Measurements from ENCODE around the gene CATSPERD. TPM values are rescaled to one million over a fixed set of nuclear protein-coding genes. Genes with fewer than 3 reads are reported as not detected.
A peak's percentile ranks its signal among the peaks of the same experiment; 100 is the strongest.

Gene CATSPERD
- total and polyA plus RNA-seq, 9 of the 15 experiments (the other 6 are each of a cell fraction or from before 2014, with no cell fraction given), result not detected

GRCh38 chr19:5679289-5680083 is 41.0 kb upstream of the CATSPERD start (continued):
- no peak for TF ChIP-seq THRAP3 (IDR thresholded peaks at IDR 0.05; ENCODE audit: borderline replicate concordance)
- peak; percentile 0 for TF ChIP-seq RBBP5 (IDR thresholded peaks at IDR 0.05; ENCODE audit: borderline replicate concordance, insufficient read depth, low read length, poor library complexity, severe bottlenecking)
- no peak for TF ChIP-seq LARP7 (IDR thresholded peaks at IDR 0.05)
- TF ChIP-seq AFF1 (IDR thresholded peaks at IDR 0.05; ENCODE audit: low read depth in 1 of 2, partially characterized antibody in 2 of 2), result no peak
- TF ChIP-seq TBL1XR1 (IDR thresholded peaks at IDR 0.05; ENCODE audit: low read length in 2 of 2), result no peak
- no peak for TF ChIP-seq ZNF140 (CRISPR knock-in tag; IDR thresholded peaks at IDR 0.05)
- TF ChIP-seq PYGO2 (tag; IDR thresholded peaks at IDR 0.05), result no peak
- TF ChIP-seq SIN3A (IDR thresholded peaks at IDR 0.05; ENCODE audit: borderline replicate concordance in 2 of 2, control insufficient read depth in 1 of 2, low read depth in 2 of 2, low read length in 2 of 2), result peak in 1 of 2 experiments; percentile 63; a peak in 1 of 4 replicates
- TF ChIP-seq ZNF146 (CRISPR knock-in tag; IDR thresholded peaks at IDR 0.05; ENCODE audit: unreplicated experiment), result no peak
- TF ChIP-seq KLF10 (CRISPR knock-in tag; IDR thresholded peaks at IDR 0.05), result no peak
- TF ChIP-seq ZNF280B (CRISPR knock-in tag; IDR thresholded peaks at IDR 0.05), result no peak
- no peak for TF ChIP-seq SRF (CRISPR knock-in tag; IDR thresholded peaks at IDR 0.05)
- no peak for TF ChIP-seq KLF1 (tag; IDR thresholded peaks at IDR 0.05)
- TF ChIP-seq ZNF12 (CRISPR knock-in tag; IDR thresholded peaks at IDR 0.05), result 0 out of 2 replicates have a peak, but pooled peaks have one; percentile 21
- no peak for TF ChIP-seq MECOM (CRISPR knock-in tag; IDR thresholded peaks at IDR 0.05)
- 0 out of 2 replicates have a peak, but pooled peaks have one; percentile 16 for TF ChIP-seq FOXP1 (CRISPR knock-in tag; IDR thresholded peaks at IDR 0.05)
- TF ChIP-seq MTA3 (IDR thresholded peaks at IDR 0.05; ENCODE audit: borderline replicate concordance), result no peak
- TF ChIP-seq CC2D1A (IDR thresholded peaks at IDR 0.05), result no peak
- TF ChIP-seq POLR2AphosphoS5 (IDR thresholded peaks at IDR 0.05; ENCODE audit: control insufficient read depth, insufficient read depth, low read depth, low read length), result no peak
- TF ChIP-seq CBX2 (IDR thresholded peaks at IDR 0.05; ENCODE audit: insufficient read depth, low read length, poor library complexity, severe bottlenecking), result no peak
- TF ChIP-seq SETDB1 (IDR thresholded peaks at IDR 0.05; ENCODE audit: low read length), result no peak

Measured in K562 (cell line).